ENCODE data around the gene MEIS1. TPM values are rescaled to one million over a fixed set of nuclear protein-coding genes. Genes with fewer than 3 reads are reported as not detected.

The MEIS1 gene
- total RNA-seq, 1 experiment from 2014 or later, result 4.1 TPM

DNA sequence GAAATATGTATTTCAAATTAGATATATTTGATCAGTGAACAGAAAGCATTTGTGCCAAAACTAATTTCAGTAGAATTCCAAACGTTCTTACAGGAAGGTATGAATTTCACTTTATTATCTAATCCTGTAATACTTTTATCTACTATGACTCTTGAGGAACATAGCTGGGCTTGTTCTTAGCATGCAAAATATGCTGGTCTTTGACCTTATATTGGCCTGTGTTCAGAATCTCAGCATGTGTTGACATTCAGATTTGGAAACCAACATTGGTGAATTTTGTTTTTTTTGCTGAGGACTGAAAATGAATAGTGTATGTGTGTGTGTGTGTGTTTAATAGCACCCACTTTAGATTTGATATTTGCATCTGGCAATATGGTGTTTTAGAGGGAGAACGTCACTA, 112.2 kb downstream of the MEIS1 start:
- Histone ChIP-seq H3K79me2 (ENCODE audit: low read length) (no peaks in the 10 kb centered on the region), H3F3A (ENCODE audit: low read length, unreplicated experiment) (no peaks in the 10 kb centered on the region), H3K27ac (ENCODE audit: low read length) (no peak overlapping the region), H3K4me2 (ENCODE audit: low read length) (no peak overlapping the region), H3K36me3 (ENCODE audit: low read depth, low read length) (no peaks in the 10 kb centered on the region), H3K4me1 (ENCODE audit: insufficient read depth, low read length) (peaks cover 11% of the 10 kb centered on the region), H2AFZ (ENCODE audit: low read length) (no peak overlapping the region), H3K9me3 (ENCODE audit: low read length) (no peaks in the 10 kb centered on the region), H3K9ac (ENCODE audit: low read length) (no peak overlapping the region), H3K27me3 (ENCODE audit: low read length) (no peaks in the 10 kb centered on the region), H3K4me3 (ENCODE audit: low read length) (no peak overlapping the region), H3K9me2 (replicated peaks; ENCODE audit: low read length) (no peaks in the 10 kb centered on the region), H4K20me1 (ENCODE audit: low read length) (no peaks in the 10 kb centered on the region)
- DNase-seq (no peak), ATAC-seq (no peak)
- no TSS peak for BruUV-seq (replicated peaks)
- CTCF ChIA-PET, result no interaction called here
- intact Hi-C loops (cut with micrococcal nuclease), result no loop called here
- no peak for TF ChIP-seq EZH2phosphoT487 (IDR thresholded peaks at IDR 0.05; ENCODE audit: borderline replicate concordance, low read length)
- TF ChIP-seq EZH2 (IDR thresholded peaks at IDR 0.05; ENCODE audit: low read length, unreplicated experiment), result no peak
- TF ChIP-seq, protein P1, sequence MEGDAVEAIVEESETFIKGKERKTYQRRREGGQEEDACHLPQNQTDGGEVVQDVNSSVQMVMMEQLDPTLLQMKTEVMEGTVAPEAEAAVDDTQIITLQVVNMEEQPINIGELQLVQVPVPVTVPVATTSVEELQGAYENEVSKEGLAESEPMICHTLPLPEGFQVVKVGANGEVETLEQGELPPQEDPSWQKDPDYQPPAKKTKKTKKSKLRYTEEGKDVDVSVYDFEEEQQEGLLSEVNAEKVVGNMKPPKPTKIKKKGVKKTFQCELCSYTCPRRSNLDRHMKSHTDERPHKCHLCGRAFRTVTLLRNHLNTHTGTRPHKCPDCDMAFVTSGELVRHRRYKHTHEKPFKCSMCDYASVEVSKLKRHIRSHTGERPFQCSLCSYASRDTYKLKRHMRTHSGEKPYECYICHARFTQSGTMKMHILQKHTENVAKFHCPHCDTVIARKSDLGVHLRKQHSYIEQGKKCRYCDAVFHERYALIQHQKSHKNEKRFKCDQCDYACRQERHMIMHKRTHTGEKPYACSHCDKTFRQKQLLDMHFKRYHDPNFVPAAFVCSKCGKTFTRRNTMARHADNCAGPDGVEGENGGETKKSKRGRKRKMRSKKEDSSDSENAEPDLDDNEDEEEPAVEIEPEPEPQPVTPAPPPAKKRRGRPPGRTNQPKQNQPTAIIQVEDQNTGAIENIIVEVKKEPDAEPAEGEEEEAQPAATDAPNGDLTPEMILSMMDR (conservative IDR thresholded peaks at IDR 0.05; ENCODE audit: low read depth, low read length), result no peak
- POLR2A ChIA-PET (ENCODE audit: unreplicated experiment), result no interaction called here

DNA sequence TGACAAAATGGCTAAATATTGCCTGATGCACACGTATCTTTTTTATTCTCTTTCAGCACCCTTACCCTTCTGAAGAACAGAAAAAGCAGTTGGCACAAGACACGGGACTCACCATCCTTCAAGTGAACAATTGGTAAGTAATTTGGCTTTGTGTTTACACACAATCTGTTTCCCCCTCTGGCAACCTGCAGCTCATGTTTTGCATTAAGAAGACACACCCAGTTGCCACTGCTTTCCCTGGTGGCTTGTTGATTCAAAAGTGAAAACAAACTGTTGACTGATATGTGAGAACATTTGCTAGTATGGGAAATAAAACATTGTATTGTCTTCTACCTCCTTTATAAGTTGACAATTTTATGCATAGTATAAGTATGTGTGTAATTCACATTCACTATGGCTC, 113.0 kb downstream of the MEIS1 start:
- H3K27me3 ChIP-seq (ENCODE audit: low read length), result no peaks in the 10 kb centered on the region
- no peaks in the 10 kb centered on the region for H3K9me2 ChIP-seq (replicated peaks; ENCODE audit: low read length)
- H3K4me2 ChIP-seq (ENCODE audit: low read length), result no peak overlapping the region
- no peak overlapping the region for H3K4me3 ChIP-seq (ENCODE audit: low read length)
- H4K20me1 ChIP-seq (ENCODE audit: low read length), result no peaks in the 10 kb centered on the region
- H3K36me3 ChIP-seq (ENCODE audit: low read depth, low read length), result no peaks in the 10 kb centered on the region
- no peak overlapping the region for H2AFZ ChIP-seq (ENCODE audit: low read length)
- no peaks in the 10 kb centered on the region for H3F3A ChIP-seq (ENCODE audit: low read length, unreplicated experiment)
- BruUV-seq (replicated peaks), result no TSS peak
- ChIA-PET POLR2A (ENCODE audit: unreplicated experiment) (no interaction called here), CTCF (no interaction called here)
- intact Hi-C loops (cut with micrococcal nuclease), result no loop called here
- H3K79me2 ChIP-seq (ENCODE audit: low read length), result no peaks in the 10 kb centered on the region
- ATAC-seq (no peak), DNase-seq (no peak)
- no peak for TF ChIP-seq EZH2 (IDR thresholded peaks at IDR 0.05; ENCODE audit: low read length, unreplicated experiment)
- TF ChIP-seq EZH2phosphoT487 (IDR thresholded peaks at IDR 0.05; ENCODE audit: borderline replicate concordance, low read length), result no peak
- no peak overlapping the region for H3K9ac ChIP-seq (ENCODE audit: low read length)
- no peak overlapping the region for H3K27ac ChIP-seq (ENCODE audit: low read length)
- peaks cover 11% of the 10 kb centered on the region for H3K4me1 ChIP-seq (ENCODE audit: insufficient read depth, low read length)
- H3K9me3 ChIP-seq (ENCODE audit: low read length), result no peaks in the 10 kb centered on the region

DNA sequence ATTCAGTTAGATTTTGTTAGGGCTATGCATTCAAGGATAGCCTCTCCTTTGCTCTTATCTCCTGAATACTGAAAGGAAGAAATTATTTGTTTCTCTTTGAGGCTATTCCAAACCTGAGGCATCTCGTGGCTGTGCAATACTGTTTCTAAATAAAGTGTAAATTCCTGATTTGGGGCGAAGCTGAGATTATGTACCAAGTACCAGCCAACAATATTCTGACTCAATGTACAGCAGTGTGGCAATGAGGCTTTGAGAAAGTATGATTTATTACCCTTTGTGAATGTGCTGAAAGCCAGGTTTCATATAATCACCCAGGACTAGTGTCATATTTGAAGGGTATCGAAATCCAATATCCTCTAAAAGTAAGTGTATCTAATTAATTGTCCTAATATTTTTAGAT, 113.5 kb downstream of the MEIS1 start:
- Histone ChIP-seq H3K9me2 (replicated peaks; ENCODE audit: low read length) (no peaks in the 10 kb centered on the region), H4K20me1 (ENCODE audit: low read length) (no peaks in the 10 kb centered on the region), H3K4me3 (ENCODE audit: low read length) (no peak overlapping the region), H3K27ac (ENCODE audit: low read length) (no peak overlapping the region), H3K4me2 (ENCODE audit: low read length) (no peak overlapping the region), H3K9ac (ENCODE audit: low read length) (no peak overlapping the region), H3K36me3 (ENCODE audit: low read depth, low read length) (no peaks in the 10 kb centered on the region), H3K79me2 (ENCODE audit: low read length) (no peaks in the 10 kb centered on the region), H3K4me1 (ENCODE audit: insufficient read depth, low read length) (peaks cover 14% of the 10 kb centered on the region), H3K27me3 (ENCODE audit: low read length) (no peaks in the 10 kb centered on the region), H2AFZ (ENCODE audit: low read length) (no peak overlapping the region), H3K9me3 (ENCODE audit: low read length) (no peaks in the 10 kb centered on the region), H3F3A (ENCODE audit: low read length, unreplicated experiment) (no peaks in the 10 kb centered on the region)
- intact Hi-C loops (cut with micrococcal nuclease), result no loop called here
- ChIA-PET CTCF (no interaction called here), POLR2A (ENCODE audit: unreplicated experiment) (no interaction called here)
- TF ChIP-seq EZH2 (IDR thresholded peaks at IDR 0.05; ENCODE audit: low read length, unreplicated experiment), result no peak
- TF ChIP-seq, protein P1 (conservative IDR thresholded peaks at IDR 0.05; ENCODE audit: low read depth, low read length), result no peak
- TF ChIP-seq EZH2phosphoT487 (IDR thresholded peaks at IDR 0.05; ENCODE audit: borderline replicate concordance, low read length), result no peak
- no TSS peak for BruUV-seq (replicated peaks)
- ATAC-seq (no peak), DNase-seq (no peak)
